Ovary (tissue), 3 donors: ENCODE measurements around the gene TCTN2.

ENCODE experiments used
- CTCF ChIP-seq, 3 donors: fragments of 450-650 bp in 2 of 3; fragments of 200-600 bp in 1 of 3; IDR thresholded peaks; one replicate each; pipeline versions ENCODE4 v1.5.1 to v1.8.0; 2016 to 2022; ENCODE audit warnings: antibody characterized with exemption in 3 of 3, mild to moderate bottlenecking in 1 of 3
- POLR2A ChIP-seq: fragments of 450-650 bp; IDR thresholded peaks from one replicate; pipeline ENCODE4 v1.6.1; 2017; ENCODE audit warnings: antibody characterized with exemption, mild to moderate bottlenecking, moderate library complexity
- donor health status: DM: no; HTN: no; CAD: no.

GRCh38 chr12:123747309-123747708 lies 76.4 kb downstream of the TCTN2 start:
- no peak for TF ChIP-seq CTCF (IDR thresholded peaks at IDR 0.05)
- TF ChIP-seq POLR2A = no peak
